K562 (cell line): ENCODE results near the gene STT3B. TPM values are rescaled to one million over a fixed set of nuclear protein-coding genes. Genes with fewer than 3 reads are reported as not detected.

ENCODE experiments used
- ARNT ChIP-seq, 2 experiments: fragments of 450-650 bp; IDR thresholded peaks; 2 replicates each; pipeline ENCODE4 v1.6.1; 2016; ENCODE audit warnings: mild to moderate bottlenecking in 1 of 2
- CHD7 ChIP-seq: fragments of 200-600 bp; sonication (generic); IDR thresholded peaks from one replicate; pipeline ENCODE4 v1.6.1; 2012; ENCODE audit warnings: mild to moderate bottlenecking, low read depth, low read length, inconsistent platforms
- E2F3 ChIP-seq: fragments of 250-450 bp; sonication (Bioruptor Pico); IDR thresholded peaks from 2 replicates; pipeline ENCODE4 v1.4.0; 2020; ENCODE audit warnings: mild to moderate bottlenecking
- KLF6 ChIP-seq: fragments of 250-450 bp; sonication (Bioruptor Pico); IDR thresholded peaks from 2 replicates; pipeline ENCODE4 v1.4.0; 2020; ENCODE audit warnings: mild to moderate bottlenecking, moderate library complexity, borderline replicate concordance
- MTA3 ChIP-seq: fragments of 450-650 bp; formaldehyde crosslinking; IDR thresholded peaks from 2 replicates; pipeline ENCODE4 v1.6.1; 2017; ENCODE audit warnings: mild to moderate bottlenecking, borderline replicate concordance
- NFATC3 ChIP-seq: fragments of 450-650 bp; IDR thresholded peaks from 2 replicates; pipeline ENCODE4 v1.6.1; 2017; ENCODE audit warnings: mild to moderate bottlenecking
- SMARCA5 ChIP-seq: fragments of 450-650 bp; IDR thresholded peaks from 2 replicates; pipeline ENCODE4 v1.6.1; 2016
- TCF15 ChIP-seq: fragments of 250-450 bp; sonication (Bioruptor Pico); IDR thresholded peaks from 2 replicates; pipeline ENCODE4 v1.8.0; 2022; ENCODE audit warnings: moderate library complexity, mild to moderate bottlenecking, inconsistent platforms
- ZNF146 ChIP-seq: IDR thresholded peaks from one replicate; pipeline ENCODE4 v1.6.1; 2018; ENCODE audit warnings: missing compliant biosample characterization; ENCODE audit not compliant: unreplicated experiment
- polyA plus RNA-seq, 8 experiments: library from polyadenylated mRNA; depleted of rRNA in 4 of 8; stranded (reverse) in 5 of 8; unstranded in 3 of 8; fragments of >200 nt; fragmentation: Nextera tagmentation in 2 of 8; fragmentation: Illumina TruSeq in 1 of 8; extraction: Ambion mirVana in 2 of 8; extraction: Trizol in 1 of 8; gene quantifications; 2 replicates each; pipeline versions ENCODE4 v1.2.1 to v1.2.3, GENCODE V29; 2011 to 2014; ENCODE audit warnings: inconsistent platforms in 1 of 8, missing spikeins in 1 of 8
- total RNA-seq, 7 experiments: library from RNA; depleted of rRNA in 6 of 7; stranded (reverse); fragments of >200 nt in 6 of 7; fragmentation: Illumina TruSeq in 2 of 7; extraction: Trizol in 2 of 7; gene quantifications; 2 replicates each; pipeline versions ENCODE4 v1.2.1 to v1.2.3, GENCODE V29; 2011 to 2021; ENCODE audit warnings: low replicate concordance in 1 of 7
- TF ChIP-seq, protein P1 (sequence below): sonication (generic); formaldehyde crosslinking; IDR thresholded peaks from 2 replicates; pipeline ENCODE4 v1.8.0; 2022; ENCODE audit warnings: missing genetic modification reagents, mild to moderate bottlenecking, moderate library complexity, borderline replicate concordance
- TF ChIP-seq, protein P2 (sequence below): fragments of 450-650 bp; formaldehyde crosslinking; IDR thresholded peaks from 2 replicates; pipeline ENCODE4 v1.4.0; 2020; ENCODE audit warnings: mild to moderate bottlenecking, moderate library complexity
- TF ChIP-seq, protein P3 (sequence below): fragments of 200-800 bp; sonication (Bioruptor generic); IDR thresholded peaks from 2 replicates; pipeline ENCODE4 v1.6.1; 2017; ENCODE audit warnings: missing genetic modification characterization, missing compliant biosample characterization

Gene STT3B
- total and polyA plus RNA-seq, 9 of the 15 experiments (the other 6 are each of a cell fraction or from before 2014, with no cell fraction given), result 22.4 to 147 (median 100) TPM

DNA sequence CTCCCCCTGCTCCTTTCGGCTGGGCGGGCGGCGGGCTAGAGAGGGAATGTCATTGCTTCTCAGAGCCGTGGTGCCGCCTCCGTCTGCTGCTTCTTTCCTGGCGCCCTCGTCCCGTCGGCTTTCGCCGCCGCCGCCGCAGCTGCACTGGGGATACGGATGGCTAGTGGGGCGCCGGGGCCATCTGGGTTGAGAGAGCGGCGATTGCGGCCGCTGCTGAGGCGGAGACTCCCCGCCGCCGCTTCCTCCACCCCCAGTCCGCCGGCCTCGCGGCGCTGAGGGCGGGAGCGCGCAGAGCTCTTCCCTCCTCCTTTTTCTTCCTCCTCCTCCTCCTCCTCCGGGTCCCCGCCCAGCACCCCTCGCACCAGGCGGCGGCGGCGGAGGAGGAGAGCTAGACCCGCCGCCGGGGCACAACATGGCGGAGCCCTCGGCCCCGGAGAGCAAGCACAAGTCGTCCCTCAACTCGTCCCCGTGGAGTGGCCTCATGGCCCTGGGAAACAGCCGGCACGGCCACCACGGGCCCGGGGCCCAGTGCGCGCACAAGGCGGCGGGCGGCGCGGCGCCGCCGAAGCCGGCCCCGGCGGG, at the start of gene STT3B (continued):
- TF ChIP-seq CHD7 (no peak), ZNF146 (CRISPR knock-in tag) (no peak), SMARCA5 (no peak), NFATC3 (no peak), MTA3 (peak; percentile 74; the same call in 1 of the 2 replicates), KLF6 (peak; percentile 26; the same call in 1 of the 2 replicates), E2F3 (CRISPR knock-in tag) (peak; percentile 85), TCF15 (CRISPR knock-in tag) (no peak), ARNT (IDR thresholded peaks at IDR 0.05) (no peak)
- TF ChIP-seq, protein P1, sequence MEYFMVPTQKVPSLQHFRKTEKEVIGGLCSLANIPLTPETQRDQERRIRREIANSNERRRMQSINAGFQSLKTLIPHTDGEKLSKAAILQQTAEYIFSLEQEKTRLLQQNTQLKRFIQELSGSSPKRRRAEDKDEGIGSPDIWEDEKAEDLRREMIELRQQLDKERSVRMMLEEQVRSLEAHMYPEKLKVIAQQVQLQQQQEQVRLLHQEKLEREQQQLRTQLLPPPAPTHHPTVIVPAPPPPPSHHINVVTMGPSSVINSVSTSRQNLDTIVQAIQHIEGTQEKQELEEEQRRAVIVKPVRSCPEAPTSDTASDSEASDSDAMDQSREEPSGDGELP (CRISPR knock-in tag), result peak; percentile 60
- TF ChIP-seq, protein P2, sequence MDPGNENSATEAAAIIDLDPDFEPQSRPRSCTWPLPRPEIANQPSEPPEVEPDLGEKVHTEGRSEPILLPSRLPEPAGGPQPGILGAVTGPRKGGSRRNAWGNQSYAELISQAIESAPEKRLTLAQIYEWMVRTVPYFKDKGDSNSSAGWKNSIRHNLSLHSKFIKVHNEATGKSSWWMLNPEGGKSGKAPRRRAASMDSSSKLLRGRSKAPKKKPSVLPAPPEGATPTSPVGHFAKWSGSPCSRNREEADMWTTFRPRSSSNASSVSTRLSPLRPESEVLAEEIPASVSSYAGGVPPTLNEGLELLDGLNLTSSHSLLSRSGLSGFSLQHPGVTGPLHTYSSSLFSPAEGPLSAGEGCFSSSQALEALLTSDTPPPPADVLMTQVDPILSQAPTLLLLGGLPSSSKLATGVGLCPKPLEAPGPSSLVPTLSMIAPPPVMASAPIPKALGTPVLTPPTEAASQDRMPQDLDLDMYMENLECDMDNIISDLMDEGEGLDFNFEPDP, result 0 out of 2 replicates have a peak, but pooled peaks have one; percentile 12
- TF ChIP-seq, protein P3, sequence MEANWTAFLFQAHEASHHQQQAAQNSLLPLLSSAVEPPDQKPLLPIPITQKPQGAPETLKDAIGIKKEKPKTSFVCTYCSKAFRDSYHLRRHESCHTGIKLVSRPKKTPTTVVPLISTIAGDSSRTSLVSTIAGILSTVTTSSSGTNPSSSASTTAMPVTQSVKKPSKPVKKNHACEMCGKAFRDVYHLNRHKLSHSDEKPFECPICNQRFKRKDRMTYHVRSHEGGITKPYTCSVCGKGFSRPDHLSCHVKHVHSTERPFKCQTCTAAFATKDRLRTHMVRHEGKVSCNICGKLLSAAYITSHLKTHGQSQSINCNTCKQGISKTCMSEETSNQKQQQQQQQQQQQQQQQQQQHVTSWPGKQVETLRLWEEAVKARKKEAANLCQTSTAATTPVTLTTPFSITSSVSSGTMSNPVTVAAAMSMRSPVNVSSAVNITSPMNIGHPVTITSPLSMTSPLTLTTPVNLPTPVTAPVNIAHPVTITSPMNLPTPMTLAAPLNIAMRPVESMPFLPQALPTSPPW (CRISPR knock-in tag), result peak; percentile 89
